ENCODE measurements around the gene SLC25A12.

The SLC25A12 gene

GRCh38 chr2:171879865-171880264 is 14.2 kb downstream of the SLC25A12 start:
- H3K14ac ChIP-seq (ENCODE audit: low read length), result no peak overlapping the region
- no peak overlapping the region for H3K4me3 ChIP-seq (ENCODE audit: low read depth, low read length)
- no peak overlapping the region for H2AFZ ChIP-seq (ENCODE audit: insufficient read depth, low read length, poor library complexity)
- H3K79me1 ChIP-seq (ENCODE audit: low read length), result no peaks in the 10 kb centered on the region
- no peak overlapping the region for H4K91ac ChIP-seq (ENCODE audit: low read depth, low read length)
- no peak overlapping the region for H4K12ac ChIP-seq (ENCODE audit: low read depth, low read length)
- WGBS (ENCODE audit: extremely low coverage, insufficient coverage, insufficient read length), result no CpG with 5 or more reads among the region's 1 CpG
- H3K4me1 ChIP-seq (ENCODE audit: control insufficient read depth in 1 of 2, insufficient read depth in 2 of 2, low read length in 2 of 2), result no peaks in the 10 kb centered on the region
- H3K18ac ChIP-seq (ENCODE audit: low read length), result no peak overlapping the region
- H2AK5ac ChIP-seq (ENCODE audit: low read length), result no peak overlapping the region
- no peak overlapping the region for H3K9ac ChIP-seq (ENCODE audit: low read length)
- no peak overlapping the region for H4K8ac ChIP-seq (ENCODE audit: low read depth, low read length)
- no peak overlapping the region for H2BK120ac ChIP-seq (ENCODE audit: insufficient read depth, low read length, poor library complexity)
- H3K23ac ChIP-seq (ENCODE audit: low read length), result no peak overlapping the region
- no peak overlapping the region for H3K27ac ChIP-seq (ENCODE audit: low read depth, low read length)
- H2BK5ac ChIP-seq (ENCODE audit: low read depth, low read length, poor library complexity), result no peak overlapping the region
- no peak overlapping the region for H2BK12ac ChIP-seq (ENCODE audit: low read length)
- no peak overlapping the region for H3K4me2 ChIP-seq (ENCODE audit: low read length)
- H3K9me3 ChIP-seq (ENCODE audit: insufficient read depth, low read depth, low read length), result no peaks in the 10 kb centered on the region
- H3K4ac ChIP-seq (ENCODE audit: low read depth, low read length), result no peak overlapping the region
- H3K79me2 ChIP-seq (ENCODE audit: control insufficient read depth, insufficient read depth, low read length, poor library complexity), result no peaks in the 10 kb centered on the region
- H3K36me3 ChIP-seq (ENCODE audit: control insufficient read depth in 1 of 2, insufficient read depth in 2 of 2, low read length in 2 of 2), result peaks cover 0 to 2% of the 10 kb centered on the region in 2 experiments
- H3K27me3 ChIP-seq (ENCODE audit: insufficient read depth, low read length), result no peaks in the 10 kb centered on the region
- no peak for DNase-seq

- whole genome bisulfite sequencing (ENCODE audit: extremely low coverage, insufficient coverage, insufficient read length), result no CpG with 5 or more reads among the region's 2 CpGs
- Histone ChIP-seq H3K4me2 (ENCODE audit: low read length) (no peak overlapping the region), H4K91ac (ENCODE audit: low read depth, low read length) (no peak overlapping the region), H3K23ac (ENCODE audit: low read length) (no peak overlapping the region), H3K27me3 (ENCODE audit: insufficient read depth, low read length) (no peaks in the 10 kb centered on the region), H3K79me2 (ENCODE audit: control insufficient read depth, insufficient read depth, low read length, poor library complexity) (no peaks in the 10 kb centered on the region), H3K27ac (ENCODE audit: low read depth, low read length) (no peak overlapping the region), H3K36me3 (ENCODE audit: control insufficient read depth in 1 of 2, insufficient read depth in 2 of 2, low read length in 2 of 2) (peaks cover 0 to 3% of the 10 kb centered on the region in 2 experiments), H3K9me3 (ENCODE audit: insufficient read depth, low read depth, low read length) (no peaks in the 10 kb centered on the region), H3K4me1 (ENCODE audit: control insufficient read depth in 1 of 2, insufficient read depth in 2 of 2, low read length in 2 of 2) (no peaks in the 10 kb centered on the region), H3K79me1 (ENCODE audit: low read length) (no peaks in the 10 kb centered on the region), H4K12ac (ENCODE audit: low read depth, low read length) (no peak overlapping the region), H2BK12ac (ENCODE audit: low read length) (no peak overlapping the region), H3K4ac (ENCODE audit: low read depth, low read length) (no peak overlapping the region), H3K14ac (ENCODE audit: low read length) (no peak overlapping the region), H3K18ac (ENCODE audit: low read length) (no peak overlapping the region), H2BK5ac (ENCODE audit: low read depth, low read length, poor library complexity) (no peak overlapping the region), H3K4me3 (ENCODE audit: low read depth, low read length) (no peak overlapping the region), H4K8ac (ENCODE audit: low read depth, low read length) (no peak overlapping the region), H2AK5ac (ENCODE audit: low read length) (no peak overlapping the region), H2BK120ac (ENCODE audit: insufficient read depth, low read length, poor library complexity) (no peak overlapping the region), H3K9ac (ENCODE audit: low read length) (no peak overlapping the region), H2AFZ (ENCODE audit: insufficient read depth, low read length, poor library complexity) (no peak overlapping the region)
- no peak for DNase-seq
These were observed 15.5 kb downstream of the SLC25A12 start for GRCh38 chr2:171878481-171878993.

- H2BK12ac ChIP-seq (ENCODE audit: low read length), result no peak overlapping the region
- WGBS (ENCODE audit: extremely low coverage, insufficient coverage, insufficient read length), result no CpG with 5 or more reads among the region's 12 CpGs
- H4K8ac ChIP-seq (ENCODE audit: low read depth, low read length), result no peak overlapping the region
- H3K4me3 ChIP-seq (ENCODE audit: low read depth, low read length), result no peak overlapping the region
- H2BK120ac ChIP-seq (ENCODE audit: insufficient read depth, low read length, poor library complexity), result no peak overlapping the region
- H3K18ac ChIP-seq (ENCODE audit: low read length), result no peak overlapping the region
- H3K4me1 ChIP-seq (ENCODE audit: control insufficient read depth in 1 of 2, insufficient read depth in 2 of 2, low read length in 2 of 2), result no peaks in the 10 kb centered on the region
- no peak overlapping the region for H3K4me2 ChIP-seq (ENCODE audit: low read length)
- no peak overlapping the region for H3K4ac ChIP-seq (ENCODE audit: low read depth, low read length)
- H3K9me3 ChIP-seq (ENCODE audit: insufficient read depth, low read depth, low read length), result no peaks in the 10 kb centered on the region
- H3K79me2 ChIP-seq (ENCODE audit: control insufficient read depth, insufficient read depth, low read length, poor library complexity), result no peaks in the 10 kb centered on the region
- H3K14ac ChIP-seq (ENCODE audit: low read length), result no peak overlapping the region
- H2AFZ ChIP-seq (ENCODE audit: insufficient read depth, low read length, poor library complexity), result no peak overlapping the region
- no peak overlapping the region for H3K27ac ChIP-seq (ENCODE audit: low read depth, low read length)
- H4K12ac ChIP-seq (ENCODE audit: low read depth, low read length), result no peak overlapping the region
- no peaks in the 10 kb centered on the region for H3K79me1 ChIP-seq (ENCODE audit: low read length)
- no peak overlapping the region for H2BK5ac ChIP-seq (ENCODE audit: low read depth, low read length, poor library complexity)
- H3K27me3 ChIP-seq (ENCODE audit: insufficient read depth, low read length), result no peaks in the 10 kb centered on the region
- no peak overlapping the region for H2AK5ac ChIP-seq (ENCODE audit: low read length)
- H4K91ac ChIP-seq (ENCODE audit: low read depth, low read length), result no peak overlapping the region
- peaks cover 0 to 3% of the 10 kb centered on the region in 2 experiments for H3K36me3 ChIP-seq (ENCODE audit: control insufficient read depth in 1 of 2, insufficient read depth in 2 of 2, low read length in 2 of 2)
- no peak for DNase-seq
- no peak overlapping the region for H3K23ac ChIP-seq (ENCODE audit: low read length)
- no peak overlapping the region for H3K9ac ChIP-seq (ENCODE audit: low read length)
These were observed 19.1 kb downstream of the SLC25A12 start for GRCh38 chr2:171874963-171875362.

GRCh38 chr2:171874517-171874916 is 19.5 kb downstream of the SLC25A12 start:
- Histone ChIP-seq H3K36me3 (ENCODE audit: control insufficient read depth in 1 of 2, insufficient read depth in 2 of 2, low read length in 2 of 2) (peaks cover 0 to 3% of the 10 kb centered on the region in 2 experiments), H2BK120ac (ENCODE audit: insufficient read depth, low read length, poor library complexity) (no peak overlapping the region), H3K9ac (ENCODE audit: low read length) (no peak overlapping the region), H3K79me2 (ENCODE audit: control insufficient read depth, insufficient read depth, low read length, poor library complexity) (no peaks in the 10 kb centered on the region), H2BK12ac (ENCODE audit: low read length) (no peak overlapping the region), H2AK5ac (ENCODE audit: low read length) (no peak overlapping the region), H3K23ac (ENCODE audit: low read length) (no peak overlapping the region), H3K9me3 (ENCODE audit: insufficient read depth, low read depth, low read length) (no peaks in the 10 kb centered on the region), H2BK5ac (ENCODE audit: low read depth, low read length, poor library complexity) (no peak overlapping the region), H3K79me1 (ENCODE audit: low read length) (no peaks in the 10 kb centered on the region), H3K27ac (ENCODE audit: low read depth, low read length) (no peak overlapping the region), H2AFZ (ENCODE audit: insufficient read depth, low read length, poor library complexity) (no peak overlapping the region), H3K27me3 (ENCODE audit: insufficient read depth, low read length) (no peaks in the 10 kb centered on the region), H4K91ac (ENCODE audit: low read depth, low read length) (no peak overlapping the region), H3K4ac (ENCODE audit: low read depth, low read length) (no peak overlapping the region), H3K4me3 (ENCODE audit: low read depth, low read length) (no peak overlapping the region), H4K8ac (ENCODE audit: low read depth, low read length) (no peak overlapping the region), H3K14ac (ENCODE audit: low read length) (no peak overlapping the region), H3K4me1 (ENCODE audit: control insufficient read depth in 1 of 2, insufficient read depth in 2 of 2, low read length in 2 of 2) (no peaks in the 10 kb centered on the region), H4K12ac (ENCODE audit: low read depth, low read length) (no peak overlapping the region), H3K18ac (ENCODE audit: low read length) (no peak overlapping the region), H3K4me2 (ENCODE audit: low read length) (no peak overlapping the region)
- no CpG with 5 or more reads among the region's 1 CpG for WGBS (ENCODE audit: extremely low coverage, insufficient coverage, insufficient read length)
- DNase-seq, result no peak

Data from trophoblast cell (in vitro differentiated cells and primary cell).